ENCODE measurements around the gene SLC25A24.
"Not testable (repeated sequence)": the region's sequence is repeated elsewhere in the genome, so short reads cannot be mapped to it uniquely, and the experiment has no call there.

The SLC25A24 gene

DNA sequence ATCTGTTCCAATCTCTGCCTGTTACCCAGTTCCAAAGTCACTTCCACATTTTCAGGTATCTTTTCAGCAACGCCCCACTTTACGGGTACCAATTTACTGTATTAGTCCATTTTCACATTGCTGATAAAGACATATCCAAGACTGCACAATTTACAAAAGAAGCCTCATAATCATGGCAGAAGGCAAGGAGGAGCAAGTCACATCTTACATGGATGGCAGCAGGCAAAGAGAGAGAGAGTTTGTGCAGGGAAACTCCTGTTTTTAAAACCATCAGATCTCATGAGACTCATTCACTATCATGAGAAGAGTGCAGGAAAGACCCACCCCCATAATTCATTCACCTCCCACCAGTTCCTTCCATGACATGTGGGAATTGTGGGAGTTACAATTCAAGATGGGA is 67.0 kb downstream of the SLC25A24 start:
- not testable (repeated sequence) for DNase-seq

DNA sequence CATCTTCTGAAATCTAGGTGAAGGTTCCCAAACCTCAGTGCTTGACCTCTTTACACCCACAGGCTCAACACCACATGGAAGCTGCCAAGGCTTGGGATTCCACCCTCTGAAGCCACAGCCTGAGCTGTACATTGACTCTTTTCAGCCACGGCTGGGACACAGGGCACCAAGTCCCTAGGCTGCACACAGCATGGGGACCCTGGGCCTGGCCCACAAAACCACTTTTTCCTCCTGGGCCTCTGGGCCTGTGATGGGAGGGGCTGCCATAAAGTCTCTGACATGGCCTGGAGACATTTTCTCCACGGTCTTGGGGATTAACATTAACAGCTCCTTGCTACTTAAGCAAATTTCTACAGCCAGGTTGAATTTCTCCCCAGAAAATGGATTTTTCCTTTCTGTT is 67.8 kb downstream of the SLC25A24 start:
- DNase-seq = not testable (repeated sequence)

DNA sequence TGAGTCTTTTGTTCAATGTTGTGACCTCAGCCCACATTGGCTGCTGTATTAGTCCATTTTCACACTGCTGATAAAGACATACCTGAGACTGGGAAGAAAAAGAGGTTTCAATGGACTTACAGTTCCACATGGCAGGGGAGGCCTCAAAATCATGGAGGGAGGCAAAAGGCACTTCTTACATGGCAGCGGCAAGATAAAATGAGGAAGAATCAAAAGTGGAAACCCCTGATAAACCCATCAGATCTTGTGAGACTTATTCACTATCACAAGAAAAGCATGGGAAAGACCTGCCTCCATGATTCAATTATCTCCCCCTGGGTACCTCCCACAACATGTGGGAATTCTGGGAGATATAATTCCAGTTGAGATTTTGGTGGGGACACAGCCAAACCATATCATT is 68.9 kb downstream of the SLC25A24 start:
- not testable (repeated sequence) for DNase-seq

DNA sequence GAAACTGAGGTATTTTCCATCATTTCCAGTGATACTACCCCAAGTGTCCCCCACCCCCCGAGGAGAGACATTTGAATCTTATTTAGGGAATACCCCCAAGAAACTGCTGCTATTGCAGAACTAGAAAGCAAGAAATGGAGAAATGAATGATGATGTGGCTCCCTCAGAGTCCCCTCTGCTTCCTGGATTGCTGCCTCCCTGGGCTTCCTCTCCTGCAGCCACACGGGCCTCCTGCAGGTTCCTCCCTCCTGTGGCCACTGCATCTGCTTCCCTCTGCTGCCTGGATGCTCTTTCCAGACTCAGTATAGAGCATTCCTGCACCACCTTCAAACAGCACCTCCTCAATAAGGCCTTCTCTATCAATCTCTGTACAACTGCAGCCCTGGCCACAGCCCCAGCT is 69.3 kb downstream of the SLC25A24 start:
- no peak for DNase-seq

DNA sequence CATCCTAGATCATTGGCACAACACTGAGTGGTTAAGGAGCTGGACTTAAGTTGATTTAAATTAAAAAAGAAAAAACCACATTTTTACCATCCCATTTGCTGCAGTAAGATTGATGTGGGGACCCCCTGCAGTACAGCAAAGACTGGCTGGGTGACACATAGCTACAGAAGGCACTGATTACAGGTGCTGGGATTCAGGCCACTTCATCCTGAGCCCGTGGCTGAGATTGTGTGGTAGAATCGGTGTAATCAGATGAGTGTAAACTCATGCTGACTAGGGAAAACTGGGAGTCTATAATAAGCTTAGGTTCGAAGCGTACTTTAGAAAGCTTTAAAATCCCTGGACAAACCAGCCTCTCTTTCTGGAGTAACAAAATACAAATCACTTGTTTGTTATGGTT is 70.1 kb downstream of the SLC25A24 start:
- DNase-seq = no peak

DNA sequence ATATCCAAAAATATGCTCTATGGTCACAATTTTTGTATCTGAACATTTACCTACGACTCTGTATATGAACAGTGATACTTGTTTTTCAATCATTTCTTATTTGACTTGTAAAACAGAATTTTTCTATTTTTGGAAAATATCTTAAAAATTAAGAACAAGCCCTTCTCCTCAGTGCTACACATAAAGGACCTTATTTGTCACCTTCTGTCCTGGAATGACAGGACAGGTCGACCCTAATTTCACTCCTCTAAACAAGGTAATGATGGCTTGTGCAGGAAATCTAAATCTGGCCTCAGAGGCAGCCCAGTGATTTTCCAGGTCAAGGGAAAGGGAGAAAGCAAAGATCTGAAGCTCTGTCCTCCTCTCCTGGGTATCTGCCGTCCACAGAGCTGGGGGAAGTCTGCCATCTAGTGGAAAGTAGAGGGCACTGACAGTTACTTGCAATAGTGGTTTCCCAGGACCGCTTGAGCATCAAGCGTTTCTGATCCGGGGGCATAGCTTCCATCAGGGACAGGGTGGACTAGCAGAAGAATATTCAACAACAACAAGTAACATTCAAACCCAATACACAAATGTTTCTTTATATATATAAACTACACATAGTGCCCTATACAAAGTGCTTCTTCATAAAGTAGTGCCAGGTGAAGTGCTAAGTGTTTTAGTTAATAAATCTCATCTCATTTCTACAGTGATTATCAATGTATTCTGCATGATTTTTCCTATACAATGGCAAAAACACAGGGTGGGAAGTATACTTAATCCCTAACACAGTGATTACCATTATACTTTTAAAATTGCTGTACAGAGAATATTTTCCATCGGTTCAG is 74.6 kb downstream of the SLC25A24 start:
- peak; percentile 74 for DNase-seq

DNA sequence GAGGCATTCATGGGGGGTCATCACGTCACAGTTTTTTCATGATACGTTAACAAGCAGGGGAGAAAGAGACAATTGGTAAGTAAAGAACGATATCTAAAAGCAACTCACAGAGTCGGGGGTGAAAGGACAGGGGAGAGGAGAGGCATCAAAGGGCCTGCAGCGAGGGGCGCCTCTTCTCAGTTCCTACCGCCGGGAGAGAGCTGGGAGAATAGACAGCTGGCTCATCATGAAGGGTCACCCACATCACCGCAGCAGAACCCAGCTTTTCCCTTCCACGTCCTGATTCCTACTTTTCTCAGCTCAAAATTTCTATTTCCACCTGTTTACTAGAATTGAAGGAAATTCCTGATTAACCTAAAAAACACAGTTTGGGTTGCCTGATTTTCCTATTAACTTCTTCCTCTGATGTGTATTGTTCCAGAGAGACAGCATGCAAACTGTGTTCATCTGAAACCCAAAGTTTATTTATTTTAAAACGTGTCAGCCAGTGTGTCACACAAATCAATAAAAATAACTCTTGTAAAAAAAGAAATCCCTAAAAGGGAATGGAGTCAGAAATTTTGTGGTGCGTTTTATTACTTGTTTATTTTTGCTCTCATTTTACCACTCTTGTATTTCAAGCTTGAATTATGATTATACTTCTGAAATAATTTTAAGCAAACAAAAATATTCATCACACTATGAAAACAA is 75.4 kb downstream of the SLC25A24 start:
- no peak for DNase-seq

DNA sequence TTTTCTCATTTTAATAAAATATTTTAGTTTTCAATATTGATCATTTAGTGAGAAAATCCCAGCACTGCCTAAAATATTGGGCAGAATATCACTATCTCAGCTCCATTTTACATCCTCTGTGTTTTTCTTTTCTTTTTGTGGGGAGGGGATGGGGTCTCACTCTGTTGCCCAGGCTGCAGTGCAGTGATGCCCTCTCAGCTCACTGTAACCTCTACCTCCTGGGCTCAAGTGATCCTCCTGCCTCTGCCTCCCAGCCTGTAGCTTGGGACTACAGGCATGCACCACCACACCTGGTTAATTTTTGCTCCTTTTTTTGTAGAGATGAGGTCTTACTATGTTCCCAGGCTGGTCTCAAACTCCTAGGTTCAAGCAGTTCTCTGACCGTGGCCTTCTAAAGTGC is 76.1 kb downstream of the SLC25A24 start:
- DNase-seq = no peak

DNA sequence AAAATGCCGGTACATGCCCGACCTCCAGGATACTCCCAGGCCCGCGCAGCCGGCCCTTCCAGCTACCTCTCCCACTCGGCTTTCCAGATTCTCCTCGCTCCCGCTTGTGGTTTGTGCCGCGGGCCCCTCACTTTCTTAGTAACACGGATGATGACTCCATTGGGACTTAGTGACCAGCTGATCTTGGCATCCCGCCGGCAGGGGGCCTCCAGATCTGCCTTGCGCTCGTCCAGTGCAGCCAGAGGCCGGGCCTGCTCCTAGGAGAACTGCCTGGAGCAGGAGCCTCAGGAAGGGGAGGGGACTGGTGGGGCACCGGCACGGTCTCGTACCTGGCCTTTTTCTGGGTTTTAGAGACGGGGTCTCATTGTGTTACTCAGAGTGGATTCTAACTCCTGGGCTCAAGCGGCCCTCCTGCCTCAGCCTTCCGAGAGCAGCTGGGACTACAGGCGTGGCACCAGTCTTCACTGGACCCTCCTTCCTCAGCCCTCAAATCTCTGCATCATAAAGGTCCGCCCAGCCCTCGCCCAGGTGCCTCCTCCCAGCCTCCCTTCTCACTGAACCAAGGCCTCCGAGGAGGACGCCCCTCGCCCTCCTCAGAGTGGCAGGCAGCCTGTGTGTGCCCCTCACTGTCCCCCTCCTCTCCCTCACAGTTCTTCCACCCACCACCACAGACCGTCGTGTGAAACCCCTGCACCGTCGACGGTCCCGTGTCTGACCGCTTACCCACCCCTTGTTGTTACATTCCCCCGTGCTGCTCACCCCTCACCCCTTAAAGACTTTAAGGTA is 78.6 kb downstream of the SLC25A24 start:
- peak; percentile 21 for DNase-seq

DNA sequence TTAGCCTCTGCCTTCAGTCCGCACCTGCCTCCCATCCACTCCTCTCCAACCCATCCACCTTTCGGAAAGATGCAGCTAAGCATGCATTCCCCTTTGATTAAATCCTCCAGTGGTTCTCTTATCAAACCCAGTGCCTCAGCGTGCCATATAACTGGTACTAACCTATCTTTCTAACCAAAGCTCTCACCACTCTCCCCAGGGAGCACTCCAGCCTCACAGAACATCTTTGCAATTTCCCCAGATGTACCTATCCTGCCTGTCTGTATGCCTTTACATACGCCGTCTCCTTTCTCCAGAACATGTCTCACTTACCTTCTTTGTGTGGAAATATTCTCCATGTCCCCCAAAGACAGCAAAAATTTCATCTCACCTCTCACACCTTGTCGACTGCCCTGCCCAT is 80.0 kb downstream of the SLC25A24 start:
- no peak for DNase-seq

DNA sequence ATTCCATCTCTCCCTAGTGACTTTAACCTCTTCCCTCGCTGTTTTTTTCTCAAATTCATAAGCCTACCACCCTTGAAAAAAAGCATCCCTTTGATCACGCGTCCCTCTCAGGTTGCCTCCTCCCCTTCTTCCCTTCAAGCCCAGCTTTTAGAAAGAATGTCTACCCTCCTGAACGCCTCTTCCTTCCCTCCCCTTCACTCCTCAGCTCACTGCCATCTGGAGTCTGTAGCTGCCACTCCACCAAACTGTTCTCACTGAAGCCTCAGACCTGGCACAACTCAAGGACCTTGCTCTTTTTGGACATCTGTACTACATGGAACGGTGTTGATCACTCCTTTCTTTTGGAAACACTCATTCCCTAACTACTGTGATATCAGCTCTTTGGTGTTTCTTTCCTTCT is 80.6 kb downstream of the SLC25A24 start:
- no peak for DNase-seq

DNA sequence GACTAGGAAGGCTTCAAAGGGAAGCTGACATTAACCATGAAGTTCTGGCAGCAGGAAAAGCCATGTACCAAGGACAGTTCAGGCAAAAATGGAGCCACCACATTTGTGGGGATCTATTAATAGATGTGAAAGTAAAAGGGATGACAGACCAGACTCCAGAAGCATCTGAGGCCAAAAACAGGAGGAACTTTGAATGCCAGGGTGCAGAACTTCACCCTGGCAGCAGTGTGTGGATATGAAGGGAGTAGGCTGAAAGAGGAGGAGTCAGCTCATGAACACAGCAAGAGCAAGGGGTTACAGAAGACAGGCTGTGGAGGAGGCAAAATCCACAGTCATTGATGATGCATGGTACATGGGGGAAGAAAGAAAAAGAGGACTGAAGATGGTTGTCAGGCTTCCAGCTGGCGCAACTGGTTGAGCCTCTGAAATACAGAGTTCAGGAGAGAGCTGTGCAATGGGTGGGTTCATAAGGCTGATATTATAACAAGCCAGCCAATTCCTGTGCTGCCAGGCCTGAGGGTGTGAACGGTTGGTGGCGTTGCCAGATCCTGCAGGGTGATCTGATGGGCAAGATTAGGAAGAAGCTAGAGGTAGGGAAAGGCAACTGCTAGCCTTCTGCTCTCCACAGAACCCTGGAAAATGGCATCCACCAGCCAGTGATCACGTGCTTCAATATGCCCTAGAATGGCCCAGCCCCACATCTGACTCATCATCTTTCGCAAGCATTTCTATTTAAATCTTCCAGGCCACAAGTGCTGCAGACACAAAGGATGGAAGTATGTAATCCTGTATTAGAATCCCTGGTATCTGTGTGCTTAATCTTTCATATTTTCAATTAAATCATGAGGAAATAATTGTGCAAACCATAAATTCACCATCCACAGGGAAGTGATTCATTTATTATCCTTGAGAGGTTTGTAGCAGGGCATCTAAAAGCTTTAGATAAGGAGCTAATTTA is 81.9 kb downstream of the SLC25A24 start:
- DNase-seq = peak; percentile 83

DNA sequence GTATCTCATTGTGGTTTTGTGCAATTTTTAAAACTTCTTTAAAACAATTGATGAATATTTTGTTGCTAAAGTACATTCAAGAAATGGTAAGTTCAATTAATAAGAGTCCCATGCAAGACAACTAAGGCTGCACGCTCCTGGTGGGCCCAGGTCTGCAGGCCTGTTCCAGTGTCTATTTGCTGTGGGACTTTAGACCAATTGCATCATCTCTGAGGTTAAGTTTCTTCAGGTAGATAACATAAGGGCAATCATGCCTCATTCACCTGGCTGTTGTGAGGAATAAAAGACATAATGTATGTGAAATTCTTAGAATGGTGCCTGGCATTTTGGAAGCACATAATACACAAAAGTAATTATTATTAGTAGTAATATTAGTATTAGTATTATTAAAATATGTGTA is 82.9 kb downstream of the SLC25A24 start:
- no peak for DNase-seq

DNA sequence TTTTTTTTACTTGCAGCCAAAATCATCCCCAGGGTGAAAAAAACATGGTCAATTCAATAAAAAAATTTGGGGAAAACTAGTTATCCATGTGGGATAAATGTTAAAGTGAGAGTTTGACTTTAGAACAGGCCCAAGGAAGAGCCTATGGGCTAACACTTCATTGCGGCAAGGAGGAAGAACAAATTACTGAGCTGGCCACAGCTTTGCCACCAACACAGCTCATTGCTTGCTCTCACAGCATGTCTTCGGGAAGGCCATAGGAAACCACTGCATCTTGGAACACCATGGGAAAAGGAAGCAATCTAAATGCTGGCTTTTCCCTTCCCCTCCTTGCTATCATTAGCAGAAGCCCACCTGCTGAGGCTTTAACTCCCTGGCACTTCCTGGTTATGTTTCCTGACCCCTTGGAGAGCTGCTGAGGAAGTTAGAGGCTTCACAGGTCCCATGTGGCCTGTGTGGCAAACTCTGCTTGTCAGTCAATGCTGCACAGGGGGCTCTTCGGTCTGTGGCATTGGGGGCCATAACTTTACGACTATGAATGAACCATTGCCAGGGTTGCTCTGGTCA is 86.0 kb downstream of the SLC25A24 start:
- no peak for DNase-seq

DNA sequence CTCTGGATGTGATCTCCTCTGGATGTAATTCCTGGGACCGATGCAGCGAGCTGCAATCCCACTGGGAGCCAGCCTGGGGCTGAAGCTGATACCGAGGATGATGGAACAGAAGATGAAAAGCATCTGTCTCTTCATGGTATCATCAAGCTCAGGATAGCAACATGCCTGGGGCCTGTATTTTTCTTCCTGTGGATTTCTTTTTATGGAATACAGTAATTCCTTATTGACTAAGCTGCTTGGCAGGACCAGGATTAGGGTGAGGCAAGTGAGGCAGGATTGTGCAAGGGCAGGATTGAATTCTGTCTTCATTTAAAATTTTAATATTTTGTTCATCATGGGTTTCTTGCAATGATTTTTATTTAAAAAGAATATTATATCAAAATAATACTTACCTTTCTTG is 86.6 kb downstream of the SLC25A24 start:
- DNase-seq = no peak

DNA sequence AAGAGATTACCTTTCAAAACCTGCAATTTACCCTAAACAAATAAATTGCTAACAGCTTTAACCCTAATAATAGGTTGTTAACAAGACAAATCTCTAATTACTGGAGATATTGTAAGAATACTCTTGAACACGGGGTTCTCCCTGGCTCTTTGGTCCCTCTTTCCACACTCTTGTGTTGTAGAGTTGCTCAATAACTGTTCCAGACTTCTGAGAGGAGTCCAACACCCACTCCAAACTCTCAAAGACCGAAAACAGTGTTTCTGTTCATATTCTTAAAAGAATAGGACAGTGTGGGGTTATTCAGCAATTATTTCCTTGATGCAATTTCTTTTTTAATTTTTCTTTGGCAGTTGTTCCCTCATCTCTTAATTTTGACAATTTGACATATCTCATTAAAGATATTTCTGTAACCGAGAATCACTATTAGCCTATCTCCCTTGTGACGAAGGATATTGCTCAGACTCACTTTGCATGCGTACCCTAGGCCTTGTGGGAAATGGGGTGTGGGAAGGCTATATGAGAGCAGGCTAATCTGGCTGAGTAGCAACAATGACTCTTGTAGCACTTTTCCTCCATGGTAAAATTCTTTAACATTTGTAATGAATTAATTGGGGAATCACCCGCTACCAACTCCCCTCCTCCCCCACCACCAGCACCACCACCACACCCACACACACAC is 90.7 kb downstream of the SLC25A24 start:
- DNase-seq = no peak

DNA sequence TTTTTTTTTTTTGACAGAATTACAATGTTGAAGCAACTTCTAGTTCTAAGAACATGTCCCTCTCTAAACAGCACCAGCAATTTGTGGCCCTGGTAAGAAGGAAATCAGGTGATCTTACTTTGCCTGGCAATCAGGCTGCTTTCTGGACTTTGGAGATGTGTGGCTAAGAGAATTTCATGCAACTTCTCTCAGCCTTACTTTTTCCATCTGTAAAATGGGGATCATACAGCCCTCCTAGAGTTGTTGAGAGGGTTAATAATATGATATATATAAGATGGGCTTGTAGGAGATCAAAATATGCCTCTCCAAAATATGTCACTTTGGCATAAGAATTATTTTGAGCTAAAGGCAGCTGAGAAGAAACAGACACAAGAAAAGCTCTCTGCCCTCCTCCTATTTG is 92.0 kb downstream of the SLC25A24 start:
- no peak for DNase-seq

DNA sequence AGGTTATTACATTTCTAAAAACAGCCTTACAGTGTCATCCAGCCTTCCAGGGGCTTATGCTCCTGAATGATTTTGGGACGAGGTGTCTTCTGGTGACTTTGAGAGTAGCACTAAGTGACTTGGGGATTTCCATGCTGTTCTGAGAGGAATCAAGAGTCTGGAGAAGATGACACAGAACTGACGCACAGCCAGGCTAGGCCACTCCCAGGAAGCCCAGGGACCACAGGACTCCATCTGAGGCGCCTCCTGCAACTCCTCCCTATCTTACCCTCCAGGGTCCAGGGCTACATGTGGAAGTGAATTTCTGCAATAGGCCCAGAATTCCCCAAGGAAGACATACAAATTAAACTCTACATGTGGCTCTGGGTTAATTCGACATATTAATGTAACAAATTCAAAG is 92.5 kb downstream of the SLC25A24 start:
- DNase-seq = peak; percentile 63

DNA sequence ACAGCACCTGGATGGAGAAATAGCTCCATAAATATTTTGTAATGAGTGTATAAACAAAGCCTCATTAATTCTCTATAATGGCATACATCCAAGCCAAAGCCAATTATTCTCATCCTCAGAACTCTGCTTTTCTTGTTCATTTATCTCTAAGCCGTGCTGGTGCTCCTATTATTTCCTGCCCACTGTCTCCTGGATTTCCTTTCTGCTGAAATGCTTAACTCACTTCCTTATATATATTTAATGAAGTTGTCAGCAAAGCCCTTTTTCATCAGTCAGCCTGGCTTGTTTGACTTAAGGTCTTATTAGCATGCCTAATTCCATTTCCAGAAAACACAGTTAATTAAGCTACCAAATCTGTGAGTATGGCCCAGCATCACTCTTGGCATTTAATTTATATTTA is 93.4 kb downstream of the SLC25A24 start:
- DNase-seq = no peak

DNA sequence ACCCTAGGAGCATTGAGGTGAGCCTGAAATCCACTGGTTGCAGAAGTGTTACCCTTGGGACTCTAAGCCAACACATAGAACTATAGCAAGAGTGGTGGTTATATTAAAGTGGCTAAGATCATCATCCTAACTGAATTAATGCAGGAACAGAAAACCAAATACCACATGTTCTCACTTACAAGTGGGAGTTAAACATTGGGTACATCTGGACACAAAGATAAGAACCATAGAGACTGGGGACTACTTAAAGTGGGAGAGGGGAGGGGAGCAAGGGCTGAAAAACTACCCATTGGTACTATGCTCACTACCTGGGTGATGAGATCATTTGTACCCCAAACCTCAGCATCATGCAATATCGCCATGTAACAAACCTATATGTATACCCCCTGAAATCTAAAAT is 100.0 kb downstream of the SLC25A24 start:
- DNase-seq = no peak

DNA sequence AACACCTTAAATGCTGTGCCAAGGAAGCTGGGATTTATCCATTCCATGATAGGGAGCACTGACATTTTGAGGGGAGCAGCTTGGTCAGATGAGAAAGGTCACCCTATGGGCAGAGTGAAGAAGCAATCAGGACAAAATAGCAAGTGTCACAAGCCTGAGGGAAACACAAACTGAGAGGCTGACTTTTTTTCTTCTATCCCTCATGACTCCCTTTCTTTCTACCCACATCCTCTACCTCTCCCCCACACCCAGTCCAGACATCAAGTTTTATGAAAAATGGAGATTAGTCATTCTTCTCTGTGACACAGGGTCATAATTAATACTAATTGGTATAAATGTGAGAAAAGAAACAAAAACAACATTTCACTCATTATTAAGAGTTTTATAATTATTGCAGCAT is 103.1 kb downstream of the SLC25A24 start:
- no peak for DNase-seq
